Heart left ventricle (tissue), 16 donors: ENCODE results near the gene GALR2. TPM values are rescaled to one million over a fixed set of nuclear protein-coding genes. Genes with fewer than 3 reads are reported as not detected.

ENCODE experiments used
- ATAC-seq, 4 donors: fragments of 200-7000 bp; cut with Tn5 transposase; one replicate each; pipeline ENCODE4 v1.9.1; 2020 to 2022; ENCODE audit warnings: moderate library complexity in 4 of 4, mild to moderate bottlenecking in 3 of 4, moderate number of reproducible peaks in 1 of 4
- DNase-seq, 5 donors: peaks; one replicate each; pipeline ENCODE4 v3.0.0-alpha.2; 2020
- H3K27ac ChIP-seq, 12 donors: fragments of 200-600 bp; sonication (generic) in 4 of 12; one replicate each; pipeline versions ENCODE4 v1.5.0 to v1.8.0; 2016 to 2022; ENCODE audit warnings: mild to moderate bottlenecking in 2 of 12
- H3K27me3 ChIP-seq, 9 donors: fragments of 200-600 bp; sonication (generic) in 2 of 9; one replicate each; pipeline versions ENCODE4 v1.5.1 to v1.8.0; 2016 to 2022; ENCODE audit warnings: mild to moderate bottlenecking in 3 of 9
- H3K36me3 ChIP-seq, 9 donors: fragments of 200-600 bp; sonication (generic) in 2 of 9; one replicate each; pipeline versions ENCODE4 v1.5.0 to v1.8.0; 2018 to 2022; ENCODE audit warnings: mild to moderate bottlenecking in 2 of 9
- H3K4me1 ChIP-seq, 12 donors: fragments of 200-600 bp; sonication (generic) in 4 of 12; one replicate each; pipeline versions ENCODE4 v1.5.0 to v1.8.0; 2016 to 2022; ENCODE audit warnings: mild to moderate bottlenecking in 3 of 12
- H3K4me3 ChIP-seq, 12 donors: fragments of 200-600 bp; sonication (generic) in 4 of 12; one replicate each; pipeline versions ENCODE4 v1.5.0 to v1.8.0; 2017 to 2022; ENCODE audit warnings: mild to moderate bottlenecking in 9 of 12, moderate library complexity in 4 of 12
- H3K9me3 ChIP-seq, 12 donors: fragments of 200-600 bp; sonication (generic) in 4 of 12; one replicate each; pipeline versions ENCODE4 v1.5.0 to v1.8.0; 2016 to 2022; ENCODE audit warnings: mild to moderate bottlenecking in 1 of 12
- CTCF ChIP-seq, 12 donors: fragments of 200-600 bp; sonication (generic) in 4 of 12; IDR thresholded peaks; one replicate each; pipeline versions ENCODE4 v1.5.0 to v1.8.0; 2018 to 2022; ENCODE audit warnings: antibody characterized with exemption in 12 of 12, mild to moderate bottlenecking in 5 of 12
- POLR2A ChIP-seq, 2 donors: fragments of 450-650 bp; IDR thresholded peaks; one replicate each; pipeline ENCODE4 v1.6.1; 2017; ENCODE audit warnings: antibody characterized with exemption in 2 of 2, mild to moderate bottlenecking in 2 of 2, moderate library complexity in 2 of 2
- WGBS, 4 donors: extraction: QIAGEN DNeasy Blood & Tissue Kit in 2 of 4; methylation state at CpG; one replicate each; pipeline versions ENCODE4 v1.1.5 to v1.1.7; 2013 to 2018; 5-methylcytosine and 5-hydroxymethylcytosine counted together
- intact Hi-C, 10 donors: fragments of 100-400 bp; cut with DNase I; formaldehyde crosslinking; loops; one replicate each; pipeline versions ENCODE4 v1.11.1 to v1.14.2; 2022
- polyA plus RNA-seq, 2 donors: library from polyadenylated mRNA; stranded (reverse); fragments of 200-250 nt; gene quantifications; one replicate each; pipeline ENCODE4 v1.2.3, GENCODE V29; 2013
- total RNA-seq, 9 donors: library from RNA; depleted of rRNA in 2 of 9; stranded (reverse); fragments of >200 nt in 2 of 9; fragmentation: NEBNext Ultra II Directional in 3 of 9; extraction: Animal tissue kit (Norgen Biotek cat#: 25700) in 3 of 9; gene quantifications; one replicate each; pipeline versions ENCODE4 v1.1.0 to v1.2.4, GENCODE V29; 2016 to 2023
- donor health status: ischemic (EF 13 %, LVEDD 7.1; RV severe dilation, severe dysfunction).
- donor health status: healthy with polysubstance abuse.
- donor health status: DM: no; HTN: yes; CAD: no.
- donor health status: DM: no; HTN: no; CAD: no.
- donor health status: ischemic (EF 25% LVEDD 6.9; RV normal size, moderate dysfunction).
- donor health status: ischemic (EF 25% LVEDD 5.7; RV mildly dilated, moderate dysfunction).
- donor health status: healthy.
- donor health status: DM: yes; HTN: yes; CAD: no.
- donor health status: ischemic (EF 35%, LVEDD 5.7; RV mildly dilated, moderate dysfunction).
- donor health status: nonischemic (EF 11% LVEDD 7.7; RV severe dilation, severe dysfunction).
- donor health status: DM: yes; HTN: yes; CAD: no.
- donor health status: PGD.
- donor health status: ischemic (EF 29% LVEDD 5.4; RV normal size, mild dysfunction).
- donor health status: nonischemic (EF 23%, LVEDD 6.1; RV moderate dilation, normal function).

The GALR2 gene
- total and polyA plus RNA-seq, 11 donors, result 0.18 TPM; not detected in 10

- intact Hi-C loops, result no loop called here
- Histone ChIP-seq H3K27ac (peak within 1 kb of the TSS in 1 of 12 donors; percentile 57), H3K9me3 (no peaks in the 10 kb centered on the region), H3K36me3 (no peaks in the 10 kb centered on the region), H3K4me1 (peaks cover 0 to 10% (median 5%) of the 10 kb centered on the region in 12 donors), H3K27me3 (no peaks in the 10 kb centered on the region), H3K4me3 (no peak within 1 kb of the TSS)
- 86 to 90% (median 89%) methylated on average over 8 to 24 of the region's 24 CpGs for WGBS, 4 donors
- no peak for TF ChIP-seq CTCF (IDR thresholded peaks at IDR 0.05)
- TF ChIP-seq POLR2A (IDR thresholded peaks at IDR 0.05), result no peak
- peak in 1 of 4 donors; percentile 13 for ATAC-seq
- no peak for DNase-seq
These were observed 47.3 kb upstream of the GALR2 start, which contains the start of gene EVPL for GRCh38 chr17:76027159-76027839. Gene EVPL (minus strand): TSS chr17:76027306. CDS start chr17:76027198, 108 bp downstream.

GRCh38 chr17:76032073-76032779 is 42.4 kb upstream of the GALR2 start:
- no peaks in the 10 kb centered on the region for H3K27me3 ChIP-seq
- no peak overlapping the region for H3K4me3 ChIP-seq
- H3K27ac ChIP-seq, result peak overlapping the region in 1 of 12 donors; percentile 84
- TF ChIP-seq POLR2A (IDR thresholded peaks at IDR 0.05) (no peak), CTCF (IDR thresholded peaks at IDR 0.05) (no peak)
- H3K4me1 ChIP-seq, result peaks cover 0 to 15% (median 5%) of the 10 kb centered on the region in 12 donors
- ATAC-seq (no peak), DNase-seq (no peak)
- 88 to 93% (median 91%) methylated on average over 20 of the region's 20 CpGs for WGBS, 4 donors
- no peaks in the 10 kb centered on the region for H3K9me3 ChIP-seq
- H3K36me3 ChIP-seq, result peaks cover 0 to 2% (median 0%) of the 10 kb centered on the region in 9 donors
- intact Hi-C loops, result no loop called here

- H3K9me3 ChIP-seq, result no peaks in the 10 kb centered on the region
- no peak overlapping the region for H3K4me3 ChIP-seq
- peaks cover 0 to 5% (median 0%) of the 10 kb centered on the region in 9 donors for H3K36me3 ChIP-seq
- 89 to 97% (median 95%) methylated on average over 5 of the region's 5 CpGs for WGBS, 4 donors
- H3K27me3 ChIP-seq, result no peaks in the 10 kb centered on the region
- H3K27ac ChIP-seq, result peak overlapping the region in 1 of 12 donors; percentile 84
- no peak for DNase-seq
- intact Hi-C loops, result no loop called here
- peaks cover 0 to 15% (median 5%) of the 10 kb centered on the region in 12 donors for H3K4me1 ChIP-seq
- TF ChIP-seq POLR2A (IDR thresholded peaks at IDR 0.05), result no peak
- no peak for TF ChIP-seq CTCF (IDR thresholded peaks at IDR 0.05)
- no peak for ATAC-seq
These were observed 41.8 kb upstream of the GALR2 start for GRCh38 chr17:76032780-76033108.

GRCh38 chr17:76033139-76033538 is 41.4 kb upstream of the GALR2 start:
- Histone ChIP-seq H3K4me1 (peaks cover 0 to 15% (median 5%) of the 10 kb centered on the region in 12 donors), H3K27ac (peak overlapping the region in 1 of 12 donors; percentile 84), H3K36me3 (peaks cover 0 to 9% (median 2%) of the 10 kb centered on the region in 9 donors), H3K27me3 (no peaks in the 10 kb centered on the region), H3K4me3 (no peak overlapping the region), H3K9me3 (no peaks in the 10 kb centered on the region)
- intact Hi-C loops, result no loop called here
- TF ChIP-seq CTCF (IDR thresholded peaks at IDR 0.05) (no peak), POLR2A (IDR thresholded peaks at IDR 0.05) (no peak)
- WGBS, 4 donors, result 93 to 97% (median 96%) methylated on average over 6 of the region's 6 CpGs
- ATAC-seq, result no peak
- DNase-seq, result no peak
